ENCODE results near the gene ZFP42.

ZFP42 gene

GRCh38 chr4:188002323-188002722, 6.8 kb downstream of the ZFP42 start:
- no peak for DNase-seq (ENCODE audit: insufficient read length)
- TF ChIP-seq POLR2A (IDR thresholded peaks at IDR 0.05; ENCODE audit: low read depth, low read length) (no peak), TAF1 (IDR thresholded peaks at IDR 0.05; ENCODE audit: borderline replicate concordance, low read depth, low read length) (no peak), POLR2AphosphoS5 (IDR thresholded peaks at IDR 0.05; ENCODE audit: low read depth, low read length) (no peak)

GRCh38 chr4:188002751-188003150, 7.2 kb downstream of the ZFP42 start:
- DNase-seq (ENCODE audit: insufficient read length) (no peak), FAIRE-seq (no peak)
- TF ChIP-seq TAF1 (IDR thresholded peaks at IDR 0.05; ENCODE audit: borderline replicate concordance, low read depth, low read length) (no peak), POLR2A (IDR thresholded peaks at IDR 0.05; ENCODE audit: low read depth, low read length) (no peak), POLR2AphosphoS5 (IDR thresholded peaks at IDR 0.05; ENCODE audit: low read depth, low read length) (no peak)

More at GRCh38 chr4:188002323-188002722, 6.8 kb downstream of the ZFP42 start:
- FAIRE-seq, result no peak

GRCh38 chr4:188005561-188005960, 10.0 kb downstream of the ZFP42 start:
- FAIRE-seq (no peak), DNase-seq (ENCODE audit: insufficient read length) (no peak)
- no peak for TF ChIP-seq TAF1 (IDR thresholded peaks at IDR 0.05; ENCODE audit: borderline replicate concordance, low read depth, low read length)
- TF ChIP-seq POLR2A (IDR thresholded peaks at IDR 0.05; ENCODE audit: low read depth, low read length), result no peak
- no peak for TF ChIP-seq POLR2AphosphoS5 (IDR thresholded peaks at IDR 0.05; ENCODE audit: low read depth, low read length)

GRCh38 chr4:188006285-188006848, 10.8 kb downstream of the ZFP42 start:
- TF ChIP-seq POLR2A (IDR thresholded peaks at IDR 0.05; ENCODE audit: low read depth, low read length), result no peak
- TF ChIP-seq TAF1 (IDR thresholded peaks at IDR 0.05; ENCODE audit: borderline replicate concordance, low read depth, low read length), result no peak
- no peak for TF ChIP-seq POLR2AphosphoS5 (IDR thresholded peaks at IDR 0.05; ENCODE audit: low read depth, low read length)
- no peak for DNase-seq (ENCODE audit: insufficient read length)
- FAIRE-seq, result no peak

- no peak for DNase-seq (ENCODE audit: insufficient read length)
- no peak for FAIRE-seq
These were observed 12.8 kb downstream of the ZFP42 start for GRCh38 chr4:188008377-188008776.

GRCh38 chr4:188012426-188012945, 16.9 kb downstream of the ZFP42 start:
- FAIRE-seq, result no peak
- DNase-seq (ENCODE audit: insufficient read length), result no peak
- no peak for TF ChIP-seq POLR2AphosphoS5 (IDR thresholded peaks at IDR 0.05; ENCODE audit: low read depth, low read length)
- TF ChIP-seq POLR2A (IDR thresholded peaks at IDR 0.05; ENCODE audit: low read depth, low read length), result no peak
- no peak for TF ChIP-seq TAF1 (IDR thresholded peaks at IDR 0.05; ENCODE audit: borderline replicate concordance, low read depth, low read length)

More at GRCh38 chr4:188008377-188008776, 12.8 kb downstream of the ZFP42 start:
- TF ChIP-seq TAF1 (IDR thresholded peaks at IDR 0.05; ENCODE audit: borderline replicate concordance, low read depth, low read length) (no peak), POLR2A (IDR thresholded peaks at IDR 0.05; ENCODE audit: low read depth, low read length) (no peak), POLR2AphosphoS5 (IDR thresholded peaks at IDR 0.05; ENCODE audit: low read depth, low read length) (no peak)

GRCh38 chr4:188015025-188015940, 19.7 kb downstream of the ZFP42 start:
- DNase-seq (ENCODE audit: insufficient read length), result no peak
- no peak for TF ChIP-seq TAF1 (IDR thresholded peaks at IDR 0.05; ENCODE audit: borderline replicate concordance, low read depth, low read length)
- TF ChIP-seq POLR2A (IDR thresholded peaks at IDR 0.05; ENCODE audit: low read depth, low read length), result no peak
- TF ChIP-seq POLR2AphosphoS5 (IDR thresholded peaks at IDR 0.05; ENCODE audit: low read depth, low read length), result no peak
- no peak for FAIRE-seq

- DNase-seq (ENCODE audit: insufficient read length), result no peak
- FAIRE-seq, result no peak
- no peak for TF ChIP-seq TAF1 (IDR thresholded peaks at IDR 0.05; ENCODE audit: borderline replicate concordance, low read depth, low read length)
- TF ChIP-seq POLR2AphosphoS5 (IDR thresholded peaks at IDR 0.05; ENCODE audit: low read depth, low read length), result no peak
- no peak for TF ChIP-seq POLR2A (IDR thresholded peaks at IDR 0.05; ENCODE audit: low read depth, low read length)
These were observed 21.2 kb downstream of the ZFP42 start for GRCh38 chr4:188016754-188017153.

- no peak for DNase-seq (ENCODE audit: insufficient read length)
- no peak for TF ChIP-seq TAF1 (IDR thresholded peaks at IDR 0.05; ENCODE audit: borderline replicate concordance, low read depth, low read length)
- TF ChIP-seq POLR2A (IDR thresholded peaks at IDR 0.05; ENCODE audit: low read depth, low read length), result no peak
- TF ChIP-seq POLR2AphosphoS5 (IDR thresholded peaks at IDR 0.05; ENCODE audit: low read depth, low read length), result no peak
- FAIRE-seq, result no peak
These were observed 22.7 kb downstream of the ZFP42 start for GRCh38 chr4:188018262-188018661.

- no peak for DNase-seq (ENCODE audit: insufficient read length)
- no peak for FAIRE-seq
- TF ChIP-seq POLR2A (IDR thresholded peaks at IDR 0.05; ENCODE audit: low read depth, low read length), result no peak
- TF ChIP-seq POLR2AphosphoS5 (IDR thresholded peaks at IDR 0.05; ENCODE audit: low read depth, low read length), result no peak
- TF ChIP-seq TAF1 (IDR thresholded peaks at IDR 0.05; ENCODE audit: borderline replicate concordance, low read depth, low read length), result no peak
These were observed 26.1 kb downstream of the ZFP42 start for GRCh38 chr4:188021548-188022249.

- TF ChIP-seq POLR2AphosphoS5 (IDR thresholded peaks at IDR 0.05; ENCODE audit: low read depth, low read length) (no peak), POLR2A (IDR thresholded peaks at IDR 0.05; ENCODE audit: low read depth, low read length) (no peak), TAF1 (IDR thresholded peaks at IDR 0.05; ENCODE audit: borderline replicate concordance, low read depth, low read length) (no peak)
- DNase-seq (ENCODE audit: insufficient read length) (no peak), FAIRE-seq (no peak)
These were observed 28.1 kb downstream of the ZFP42 start for GRCh38 chr4:188023682-188024081.
